GM10248 (cell line): ENCODE data around the gene ANKRD23.

ENCODE experiments used
- CTCF ChIA-PET: fragments of 300-600 bp; sonication (Branson Sonifier 250); formaldehyde crosslinking; extraction: SDS; loops from one replicate; lab custom pipeline; 2021; ENCODE audit warnings: antibody characterized with exemption; lab: Yijun Ruan, JAX
- POLR2A ChIA-PET: fragments of 350-650 bp; sonication (Branson Sonifier 250); formaldehyde crosslinking; extraction: SDS; loops from one replicate; lab custom pipeline; 2020; ENCODE audit warnings: antibody characterized with exemption; lab: Yijun Ruan, JAX
- DNase-seq: peaks from one replicate; pipeline ENCODE4 v3.0.0; 2012; ENCODE audit errors: extremely low spot score
- TF ChIP-seq, protein P1 (sequence below): IDR thresholded peaks from 2 replicates; pipeline ENCODE4 v1.5.1; 2012; ENCODE audit warnings: mild to moderate bottlenecking, low read depth; ENCODE audit errors: extremely low read depth, missing control alignments, control extremely low read depth

The ANKRD23 gene

DNA sequence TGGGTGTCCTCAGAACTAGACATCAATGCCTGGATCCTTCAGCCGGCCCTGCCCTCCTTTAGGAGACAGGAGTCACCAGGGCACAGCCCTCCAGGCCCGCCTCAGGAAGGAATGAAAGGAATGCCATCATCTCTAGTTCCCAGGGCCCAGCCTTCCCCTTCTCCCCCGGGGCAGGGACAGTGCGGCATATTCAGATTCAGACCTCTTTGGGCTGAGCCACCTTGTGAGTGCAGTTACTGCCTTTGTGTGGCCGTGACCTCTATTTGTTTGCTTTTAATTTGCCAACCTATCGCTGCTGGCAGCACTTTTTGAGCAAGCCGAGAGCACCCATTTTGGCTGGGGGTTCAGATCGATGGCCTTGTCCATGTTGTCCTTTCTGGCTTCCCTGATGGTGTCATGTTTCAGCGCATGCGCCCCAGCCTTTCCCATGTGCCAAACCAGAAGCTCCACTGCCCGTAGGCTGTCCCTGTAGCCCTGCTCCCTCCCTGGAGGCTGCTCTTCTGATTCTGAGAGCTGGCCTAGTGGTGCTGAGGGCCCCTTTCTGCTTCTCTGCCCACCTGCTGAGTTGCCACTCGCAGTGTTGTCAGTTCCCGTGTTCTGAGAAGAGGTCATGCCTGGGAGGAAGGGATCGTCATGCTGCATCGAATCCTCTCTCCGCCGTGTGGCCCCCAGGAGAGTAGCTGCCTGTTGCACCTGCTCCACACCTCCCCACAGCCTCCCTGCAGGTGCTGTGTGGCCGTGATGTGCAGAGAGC lies 10.9 kb downstream of the ANKRD23 start:
- POLR2A ChIA-PET: interaction anchor here (0.5 kb wide), 1 partner anchor 31 kb away, joined by 3 read pairs; no protein-coding TSS in a partner anchor
- TF ChIP-seq, protein P1, sequence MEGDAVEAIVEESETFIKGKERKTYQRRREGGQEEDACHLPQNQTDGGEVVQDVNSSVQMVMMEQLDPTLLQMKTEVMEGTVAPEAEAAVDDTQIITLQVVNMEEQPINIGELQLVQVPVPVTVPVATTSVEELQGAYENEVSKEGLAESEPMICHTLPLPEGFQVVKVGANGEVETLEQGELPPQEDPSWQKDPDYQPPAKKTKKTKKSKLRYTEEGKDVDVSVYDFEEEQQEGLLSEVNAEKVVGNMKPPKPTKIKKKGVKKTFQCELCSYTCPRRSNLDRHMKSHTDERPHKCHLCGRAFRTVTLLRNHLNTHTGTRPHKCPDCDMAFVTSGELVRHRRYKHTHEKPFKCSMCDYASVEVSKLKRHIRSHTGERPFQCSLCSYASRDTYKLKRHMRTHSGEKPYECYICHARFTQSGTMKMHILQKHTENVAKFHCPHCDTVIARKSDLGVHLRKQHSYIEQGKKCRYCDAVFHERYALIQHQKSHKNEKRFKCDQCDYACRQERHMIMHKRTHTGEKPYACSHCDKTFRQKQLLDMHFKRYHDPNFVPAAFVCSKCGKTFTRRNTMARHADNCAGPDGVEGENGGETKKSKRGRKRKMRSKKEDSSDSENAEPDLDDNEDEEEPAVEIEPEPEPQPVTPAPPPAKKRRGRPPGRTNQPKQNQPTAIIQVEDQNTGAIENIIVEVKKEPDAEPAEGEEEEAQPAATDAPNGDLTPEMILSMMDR: no peak
- DNase-seq: no peak
- CTCF ChIA-PET: interaction anchor here (0.9 to 3.0 kb wide), 5 partner anchors 12 to 69 kb away, joined by 3 to 6 read pairs (median 3); partner anchors contain the start of gene ANKRD39

DNA sequence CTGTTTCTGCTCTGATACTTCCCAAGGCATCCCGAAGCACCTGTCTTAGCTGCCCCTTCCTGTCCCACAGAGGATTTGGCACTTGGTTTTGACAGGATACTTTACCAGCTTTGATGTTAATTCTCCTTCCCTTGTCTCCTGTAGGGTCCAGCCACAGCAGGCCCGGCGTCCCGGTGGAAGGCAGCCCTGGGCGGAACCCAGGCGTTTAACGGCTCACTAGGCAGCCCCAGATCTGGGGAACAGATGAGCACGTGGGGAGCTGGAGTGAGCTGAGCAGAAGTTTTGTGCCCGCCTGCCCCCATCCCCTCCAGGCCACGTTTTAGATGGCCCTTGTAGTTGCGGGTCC lies 11.4 kb downstream of the ANKRD23 start:
- TF ChIP-seq, protein P1: no peak
- ChIA-PET POLR2A (no interaction called here), CTCF (interaction anchor here (1.2 to 3.0 kb wide), 4 partner anchors 13 to 68 kb away, joined by 3 to 6 read pairs (median 4); partner anchors contain the start of gene ANKRD39)
- no peak for DNase-seq

GRCh38 chr2:96831679-96832078 lies 12.1 kb downstream of the ANKRD23 start:
- CTCF ChIA-PET: interaction anchor here (1.2 to 3.0 kb wide), 3 partner anchors 13 to 67 kb away, joined by 3 to 6 read pairs (median 3); no protein-coding TSS in a partner anchor
- POLR2A ChIA-PET: no interaction called here
- TF ChIP-seq, protein P1: no peak
- no peak for DNase-seq

GRCh38 chr2:96830044-96830562 lies 13.7 kb downstream of the ANKRD23 start:
- ChIA-PET CTCF (no interaction called here), POLR2A (no interaction called here)
- TF ChIP-seq, protein P1: no peak
- no peak for DNase-seq

DNA sequence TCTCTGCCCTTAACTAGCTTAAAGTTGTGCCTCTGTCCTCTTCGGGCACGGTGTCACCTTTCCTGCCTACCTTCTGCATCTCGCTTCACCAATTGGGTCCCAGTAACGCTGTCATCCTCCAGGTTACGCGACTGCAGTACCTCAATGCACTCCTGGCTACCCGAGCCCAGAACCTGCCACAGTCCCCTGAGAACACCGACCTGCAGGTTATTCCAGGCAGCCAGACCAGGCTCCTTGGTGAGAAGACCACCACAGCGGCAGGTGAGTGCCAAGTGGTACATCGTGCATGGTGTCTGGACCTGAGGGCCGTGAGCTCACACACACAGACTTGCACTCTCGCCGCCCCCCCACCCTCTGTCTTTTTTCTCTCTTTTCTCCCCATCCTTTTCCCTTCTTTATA lies 14.9 kb downstream of the ANKRD23 start:
- no peak for DNase-seq
- ChIA-PET POLR2A (no interaction called here), CTCF (interaction anchor here (0.6 to 1.0 kb wide), 2 partner anchors 13 to 283 kb away, joined by 3 to 4 read pairs; partner anchors contain the start of gene CNNM3)
- TF ChIP-seq, protein P1: no peak

DNA sequence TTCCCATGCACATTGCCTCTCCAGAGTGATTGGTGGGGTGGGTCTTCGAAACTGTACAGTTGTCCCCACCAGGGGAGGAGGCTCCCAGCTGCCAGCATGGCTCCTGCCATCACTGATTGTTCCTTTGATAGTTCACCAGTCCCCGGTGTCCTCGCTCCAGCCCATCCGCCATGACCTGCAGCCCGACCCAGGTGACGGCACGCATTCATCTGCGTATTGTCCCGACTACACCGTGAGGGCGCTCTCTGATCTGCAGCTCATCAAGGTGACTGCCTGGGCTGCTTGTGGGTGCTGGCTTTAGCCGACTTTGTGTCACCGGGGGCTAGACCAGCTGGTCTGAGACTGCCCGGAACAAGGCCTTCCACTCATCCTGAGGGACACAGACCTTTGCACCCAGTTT lies 15.4 kb downstream of the ANKRD23 start:
- no peak for DNase-seq
- TF ChIP-seq, protein P1: no peak
- CTCF ChIA-PET: interaction anchor here (0.6 to 1.0 kb wide), 2 partner anchors 12 to 283 kb away, joined by 3 to 4 read pairs; partner anchors contain the start of gene CNNM3
- POLR2A ChIA-PET: no interaction called here
